ENCODE results near the gene RERE. TPM values are rescaled to one million over a fixed set of nuclear protein-coding genes. Genes with fewer than 3 reads are reported as not detected.
A peak's percentile ranks its signal among the peaks of the same experiment; 100 is the strongest.

Gene RERE
- total and polyA plus RNA-seq, 2 experiments from 2014 or later = 39.8 to 62.8 TPM

DNA sequence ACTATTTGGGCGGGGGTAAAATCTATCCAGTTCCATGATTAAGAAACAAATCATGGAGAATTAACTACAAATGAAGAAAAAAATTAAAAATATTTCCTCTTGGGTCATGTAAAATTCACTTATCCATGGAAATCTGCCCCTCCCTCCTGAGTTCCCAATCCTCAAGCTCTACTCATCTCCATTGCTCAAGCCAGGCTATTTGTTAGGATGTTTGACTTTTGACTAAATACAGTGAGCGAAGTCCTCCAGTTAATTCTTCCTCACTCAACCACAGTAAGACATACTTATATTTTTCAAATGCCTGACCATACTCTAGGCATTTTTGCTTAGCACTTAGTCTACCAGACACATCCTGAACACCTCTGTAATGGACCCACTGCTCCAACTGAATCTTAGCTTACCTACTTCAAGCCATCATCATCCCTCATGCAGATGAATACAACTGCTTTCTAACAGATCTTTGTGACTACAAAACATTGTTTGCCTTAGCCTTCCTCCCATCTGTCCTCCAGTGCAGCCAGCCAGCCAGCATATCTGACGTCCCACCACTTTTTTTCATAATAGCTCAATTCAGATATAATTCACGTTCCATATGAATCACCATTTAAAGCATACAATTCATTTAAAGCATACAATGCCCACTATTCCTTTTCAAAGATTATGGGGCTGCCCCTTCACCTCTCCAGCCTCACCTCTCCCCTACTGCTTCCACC, 154.2 kb downstream of the RERE start:
- peaks cover 59% of the 10 kb centered on the region for H3K4me1 ChIP-seq (ENCODE audit: insufficient read depth)
- H3K9me3 ChIP-seq (ENCODE audit: low read depth) = no peaks in the 10 kb centered on the region
- no peak overlapping the region for H2AFZ ChIP-seq
- DNase-seq (ENCODE audit: low spot score) = no peak
- H4K20me1 ChIP-seq (ENCODE audit: insufficient read depth, poor library complexity, severe bottlenecking) = peaks cover 44% of the 10 kb centered on the region
- no peak overlapping the region for H3K4me3 ChIP-seq
- no peaks in the 10 kb centered on the region for H3K9me2 ChIP-seq (replicated peaks; ENCODE audit: insufficient read depth)
- TF ChIP-seq EZH2 (IDR thresholded peaks at IDR 0.05; ENCODE audit: borderline replicate concordance) = no peak
- TF ChIP-seq, protein P1, sequence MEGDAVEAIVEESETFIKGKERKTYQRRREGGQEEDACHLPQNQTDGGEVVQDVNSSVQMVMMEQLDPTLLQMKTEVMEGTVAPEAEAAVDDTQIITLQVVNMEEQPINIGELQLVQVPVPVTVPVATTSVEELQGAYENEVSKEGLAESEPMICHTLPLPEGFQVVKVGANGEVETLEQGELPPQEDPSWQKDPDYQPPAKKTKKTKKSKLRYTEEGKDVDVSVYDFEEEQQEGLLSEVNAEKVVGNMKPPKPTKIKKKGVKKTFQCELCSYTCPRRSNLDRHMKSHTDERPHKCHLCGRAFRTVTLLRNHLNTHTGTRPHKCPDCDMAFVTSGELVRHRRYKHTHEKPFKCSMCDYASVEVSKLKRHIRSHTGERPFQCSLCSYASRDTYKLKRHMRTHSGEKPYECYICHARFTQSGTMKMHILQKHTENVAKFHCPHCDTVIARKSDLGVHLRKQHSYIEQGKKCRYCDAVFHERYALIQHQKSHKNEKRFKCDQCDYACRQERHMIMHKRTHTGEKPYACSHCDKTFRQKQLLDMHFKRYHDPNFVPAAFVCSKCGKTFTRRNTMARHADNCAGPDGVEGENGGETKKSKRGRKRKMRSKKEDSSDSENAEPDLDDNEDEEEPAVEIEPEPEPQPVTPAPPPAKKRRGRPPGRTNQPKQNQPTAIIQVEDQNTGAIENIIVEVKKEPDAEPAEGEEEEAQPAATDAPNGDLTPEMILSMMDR (IDR thresholded peaks at IDR 0.05; ENCODE audit: poor library complexity) = no peak
- TF ChIP-seq EZH2phosphoT487 (IDR thresholded peaks at IDR 0.05; ENCODE audit: low read depth, severe bottlenecking, unreplicated experiment) = no peak
- H3K4me2 ChIP-seq = no peak overlapping the region
- no peaks in the 10 kb centered on the region for H3K27me3 ChIP-seq
- WGBS (ENCODE audit: low lambda C conversion rate, missing lambda C conversion rate) = 88% methylated on average over 4 of the region's 4 CpGs
- H3K79me2 ChIP-seq = peaks cover 93% of the 10 kb centered on the region
- peak overlapping the region; percentile 83 for H3K27ac ChIP-seq
- no peaks in the 10 kb centered on the region for H3K36me3 ChIP-seq (replicated peaks; ENCODE audit: insufficient read depth, low read depth)

DNA sequence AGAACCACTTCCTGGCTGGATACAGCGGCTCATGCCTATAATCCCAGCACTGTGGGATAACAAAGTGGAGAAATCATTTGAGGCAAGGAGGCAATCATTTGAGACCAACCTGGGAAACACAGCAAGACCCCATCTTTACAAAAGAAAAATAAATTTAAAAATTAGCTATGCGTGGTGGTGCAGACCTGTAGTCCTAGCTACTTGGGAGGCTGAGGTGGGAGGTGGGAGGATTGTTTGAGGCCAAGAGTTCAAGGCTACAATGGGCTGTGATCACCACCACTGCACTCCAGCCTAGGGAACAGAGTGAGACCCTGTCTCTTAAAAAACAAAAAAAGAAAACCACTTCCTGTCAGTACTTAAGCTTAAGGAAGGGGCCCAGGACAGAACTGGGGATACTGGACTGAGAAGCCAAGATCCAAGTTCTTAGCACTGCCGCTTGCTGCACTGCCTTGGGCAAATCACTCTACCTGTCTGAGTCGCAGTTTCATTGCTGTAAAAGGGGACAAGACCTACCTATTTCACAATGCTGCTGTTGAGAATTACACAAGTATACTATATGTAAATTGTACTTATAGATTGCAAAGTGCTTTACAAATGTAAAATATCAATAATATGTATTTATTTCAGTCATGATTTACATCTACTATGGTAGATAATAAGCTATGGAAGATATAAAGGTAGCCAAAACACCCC, 154.9 kb downstream of the RERE start:
- Histone ChIP-seq H3K79me2 (peaks cover 93% of the 10 kb centered on the region), H3K4me1 (ENCODE audit: insufficient read depth) (peaks cover 52% of the 10 kb centered on the region), H3K36me3 (replicated peaks; ENCODE audit: insufficient read depth, low read depth) (no peaks in the 10 kb centered on the region), H3K9me2 (replicated peaks; ENCODE audit: insufficient read depth) (no peaks in the 10 kb centered on the region), H3K27me3 (no peaks in the 10 kb centered on the region), H3K4me3 (no peak overlapping the region), H3K27ac (peak overlapping the region; percentile 83), H3K9me3 (ENCODE audit: low read depth) (no peaks in the 10 kb centered on the region), H2AFZ (no peak overlapping the region), H4K20me1 (ENCODE audit: insufficient read depth, poor library complexity, severe bottlenecking) (peaks cover 40% of the 10 kb centered on the region), H3K4me2 (no peak overlapping the region)
- WGBS (ENCODE audit: low lambda C conversion rate, missing lambda C conversion rate) = 92% methylated on average over 4 of the region's 4 CpGs
- TF ChIP-seq EZH2 (IDR thresholded peaks at IDR 0.05; ENCODE audit: borderline replicate concordance) (no peak), EZH2phosphoT487 (IDR thresholded peaks at IDR 0.05; ENCODE audit: low read depth, severe bottlenecking, unreplicated experiment) (no peak)
- TF ChIP-seq, protein P1 (IDR thresholded peaks at IDR 0.05; ENCODE audit: poor library complexity) = no peak
- DNase-seq (ENCODE audit: low spot score) = no peak

DNA sequence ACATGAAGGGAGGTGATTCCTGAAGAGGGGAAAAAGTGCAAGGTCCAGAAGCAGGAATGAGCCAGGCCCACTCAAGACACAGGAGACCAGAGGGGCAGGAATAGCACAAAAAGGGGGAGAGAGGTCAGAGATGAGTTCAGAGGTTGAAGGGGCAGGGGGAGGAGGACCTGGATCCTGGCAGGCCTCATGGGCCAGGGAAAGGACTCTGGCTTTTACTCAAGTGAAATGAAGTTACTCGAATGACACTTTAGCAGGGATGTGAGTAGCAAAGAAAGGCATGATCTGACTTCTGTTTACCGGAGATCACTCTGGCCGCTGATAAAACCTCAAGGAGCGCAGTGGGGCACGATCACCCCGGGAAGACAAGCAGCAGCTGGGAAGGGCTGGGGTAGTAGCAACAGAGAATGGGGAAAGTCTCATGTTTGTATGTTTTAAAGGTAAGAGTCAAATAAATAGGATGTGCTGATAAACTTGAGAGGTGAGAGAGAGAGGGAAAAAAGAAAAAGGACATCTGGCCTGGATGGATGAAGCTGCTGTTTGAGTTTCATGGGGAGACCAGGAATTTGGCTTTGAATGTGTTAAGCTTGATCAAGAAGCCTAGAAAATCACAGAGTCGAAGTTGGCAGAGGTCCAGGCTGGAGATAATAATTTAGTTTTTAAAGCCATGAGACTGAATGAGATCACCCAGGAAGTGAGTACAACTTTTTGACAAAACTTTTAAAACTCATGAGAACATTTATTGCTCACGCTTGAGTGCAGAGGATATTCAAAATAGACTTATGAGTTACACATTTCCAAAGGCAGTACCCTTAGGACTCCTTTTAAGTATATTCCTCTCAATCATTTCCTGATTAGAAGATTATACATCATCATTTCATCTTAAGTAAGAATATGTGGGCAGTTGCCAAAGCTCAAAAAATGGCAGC, 156.0 kb downstream of the RERE start:
- peak; percentile 56 for DNase-seq (ENCODE audit: low spot score)
- H4K20me1 ChIP-seq (ENCODE audit: insufficient read depth, poor library complexity, severe bottlenecking) = peaks cover 31% of the 10 kb centered on the region
- H2AFZ ChIP-seq = no peak overlapping the region
- WGBS (ENCODE audit: low lambda C conversion rate, missing lambda C conversion rate) = 21% methylated on average over 8 of the region's 8 CpGs
- TF ChIP-seq, protein P1 (IDR thresholded peaks at IDR 0.05; ENCODE audit: poor library complexity) = no peak
- no peak for TF ChIP-seq EZH2 (IDR thresholded peaks at IDR 0.05; ENCODE audit: borderline replicate concordance)
- TF ChIP-seq EZH2phosphoT487 (IDR thresholded peaks at IDR 0.05; ENCODE audit: low read depth, severe bottlenecking, unreplicated experiment) = no peak
- no peaks in the 10 kb centered on the region for H3K9me3 ChIP-seq (ENCODE audit: low read depth)
- no peaks in the 10 kb centered on the region for H3K27me3 ChIP-seq
- H3K4me1 ChIP-seq (ENCODE audit: insufficient read depth) = peaks cover 43% of the 10 kb centered on the region
- no peaks in the 10 kb centered on the region for H3K36me3 ChIP-seq (replicated peaks; ENCODE audit: insufficient read depth, low read depth)
- no peak overlapping the region for H3K4me3 ChIP-seq
- H3K9me2 ChIP-seq (replicated peaks; ENCODE audit: insufficient read depth) = no peaks in the 10 kb centered on the region
- peaks cover 93% of the 10 kb centered on the region for H3K79me2 ChIP-seq
- peak overlapping the region; percentile 83 for H3K27ac ChIP-seq
- H3K4me2 ChIP-seq = peak overlapping the region; percentile 55

Measured in hepatocyte (in vitro differentiated cells).